Erythroblast (primary cell): ENCODE data around the gene PLA2G4D.
A peak's percentile ranks its signal among the peaks of the same experiment; 100 is the strongest.

ENCODE experiments used
- DNase-seq, 2 experiments: peaks; one replicate each; lab custom pipeline; 2025; lab: John Stamatoyannopoulos, UW
- GATA1 ChIP-seq: IDR thresholded peaks from 2 replicates; pipeline ENCODE4 v1.6.1; 2011; ENCODE audit warnings: low read depth, mild to moderate bottlenecking, control low read depth, low read length, moderate library complexity
- POLR2A ChIP-seq: IDR thresholded peaks from 2 replicates; pipeline ENCODE4 v1.6.1; 2011; ENCODE audit warnings: mild to moderate bottlenecking, low read length

Gene PLA2G4D

DNA sequence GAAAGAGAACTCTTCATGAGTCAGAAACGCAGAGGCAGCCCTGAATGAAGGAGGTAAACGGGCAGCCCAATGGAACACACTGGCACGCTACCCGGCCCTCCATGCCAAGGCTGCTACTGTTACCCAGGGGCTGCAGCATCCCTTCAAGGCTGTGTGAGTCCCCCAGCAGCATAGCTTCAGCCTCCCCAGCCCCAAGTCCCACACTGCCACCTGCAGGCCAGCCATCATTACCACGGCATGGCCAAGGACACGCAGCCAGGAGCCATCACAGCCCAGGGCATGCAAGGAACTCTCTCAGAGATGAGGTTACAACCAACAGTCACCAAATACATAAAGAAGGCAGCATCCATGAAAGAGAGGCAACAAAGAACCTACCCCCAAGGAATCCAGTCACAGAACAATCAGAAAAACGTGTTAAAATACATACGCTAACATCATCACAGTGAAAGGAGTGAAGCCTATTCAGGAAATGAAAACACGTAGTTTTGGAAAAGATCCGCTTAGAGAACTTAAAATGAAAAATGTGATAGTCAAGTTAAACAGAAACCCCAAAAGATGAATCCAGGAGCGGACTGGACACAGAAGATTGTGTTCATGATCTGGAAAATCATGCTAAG lies 39.6 kb upstream of the PLA2G4D start:
- no peak for TF ChIP-seq GATA1
- TF ChIP-seq POLR2A: no peak
- peak; percentile 55 to 69 for DNase-seq

DNA sequence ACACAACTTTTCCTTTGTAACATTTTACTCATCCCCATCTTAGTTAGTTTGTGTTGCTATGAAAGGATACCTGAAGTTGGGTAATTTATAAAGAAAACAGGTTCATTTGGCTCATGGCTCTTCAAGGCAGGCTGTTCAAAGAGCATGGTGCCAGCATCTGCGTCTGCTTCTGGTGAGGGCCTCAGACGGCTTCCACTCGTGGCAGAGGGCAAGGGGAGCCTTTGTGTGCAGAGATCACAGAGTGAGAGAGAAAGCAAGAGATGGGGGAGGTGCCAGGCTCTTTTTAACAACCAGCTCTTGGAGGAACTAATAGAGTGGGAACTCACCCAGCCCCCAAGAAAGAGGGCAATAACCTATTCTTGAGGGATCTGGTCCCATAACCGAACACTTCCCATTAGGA lies 39.0 kb upstream of the PLA2G4D start:
- no peak for DNase-seq
- no peak for TF ChIP-seq GATA1
- TF ChIP-seq POLR2A: no peak

- DNase-seq: no peak
Measured at GRCh38 chr15:42131826-42132806, 37.8 kb upstream of the PLA2G4D start.

DNA sequence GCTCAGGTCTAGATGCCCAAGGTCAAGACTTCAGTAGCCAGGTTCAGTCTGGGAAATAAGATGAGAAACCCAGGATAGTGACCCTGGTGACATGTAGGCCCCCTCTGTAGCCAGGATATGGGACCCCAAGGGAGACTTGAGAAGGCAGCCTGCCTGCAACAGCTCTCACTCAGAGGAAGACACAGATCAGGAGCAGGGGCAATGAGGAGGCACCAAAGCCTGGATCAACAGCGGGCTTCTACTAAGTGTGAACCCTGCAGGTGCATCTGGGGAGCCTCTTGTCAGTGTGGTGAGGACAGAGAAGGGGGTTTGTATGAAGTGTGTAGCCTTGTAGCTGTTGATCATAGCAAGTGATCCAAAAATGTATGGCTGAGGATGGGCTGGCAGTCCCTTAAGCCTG lies 36.6 kb upstream of the PLA2G4D start:
- TF ChIP-seq GATA1: no peak
- TF ChIP-seq POLR2A: no peak
- no peak for DNase-seq

More at GRCh38 chr15:42131826-42132806, 37.8 kb upstream of the PLA2G4D start:
- TF ChIP-seq POLR2A (no peak), GATA1 (no peak)

GRCh38 chr15:42130246-42130986 lies 36.1 kb upstream of the PLA2G4D start:
- TF ChIP-seq GATA1: no peak
- no peak for TF ChIP-seq POLR2A
- no peak for DNase-seq

DNA sequence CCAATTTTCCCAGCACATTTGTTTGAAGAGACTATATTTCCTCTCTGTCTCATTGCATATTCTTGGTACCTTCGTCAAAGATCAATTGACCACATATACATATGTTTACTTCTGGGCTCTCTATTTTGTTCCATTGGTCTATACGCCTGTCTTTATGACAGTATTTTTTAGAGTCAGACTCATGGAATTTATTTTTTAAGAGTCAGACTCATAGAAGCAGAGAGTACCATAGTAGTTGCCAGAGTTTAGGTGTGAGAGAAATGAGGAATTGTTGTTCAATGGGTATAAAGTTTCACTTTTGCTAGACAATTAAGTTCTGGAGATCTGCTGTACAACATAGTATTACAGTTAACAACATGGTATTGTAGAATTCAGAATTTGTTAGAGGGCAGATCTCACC lies 35.0 kb upstream of the PLA2G4D start:
- TF ChIP-seq GATA1 (no peak), POLR2A (no peak)
- DNase-seq: no peak

- no peak for DNase-seq
- TF ChIP-seq GATA1 (no peak), POLR2A (no peak)
Measured at GRCh38 chr15:42128476-42128875, 34.1 kb upstream of the PLA2G4D start.

DNA sequence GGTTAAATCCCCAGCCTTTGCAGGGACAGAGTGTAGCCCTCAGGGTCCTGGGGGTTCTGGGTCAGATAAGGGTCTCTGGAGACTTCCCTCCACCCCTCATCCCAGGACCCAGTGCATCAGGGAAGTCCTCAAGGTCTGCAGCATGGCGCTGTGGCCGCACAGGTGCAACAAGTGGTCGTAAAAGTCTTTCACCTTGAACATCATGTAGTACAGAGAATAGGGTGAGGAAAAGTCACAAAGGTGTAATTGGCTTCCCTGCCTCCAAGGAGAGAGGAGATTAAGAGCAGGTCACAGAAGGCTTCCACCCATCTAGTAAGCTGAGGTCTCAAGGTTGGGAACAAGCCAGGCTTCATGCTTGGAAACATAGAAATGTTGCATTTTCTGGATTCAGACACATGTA lies 29.2 kb upstream of the PLA2G4D start:
- no peak for DNase-seq
- TF ChIP-seq POLR2A (no peak), GATA1 (no peak)

- peak; percentile 56 to 69 for DNase-seq
- no peak for TF ChIP-seq GATA1
- no peak for TF ChIP-seq POLR2A
Measured at GRCh38 chr15:42121682-42122081, 27.3 kb upstream of the PLA2G4D start.

- DNase-seq: peak; percentile 48 to 52
- TF ChIP-seq POLR2A: no peak
Measured at GRCh38 chr15:42121021-42121420, 26.7 kb upstream of the PLA2G4D start.

DNA sequence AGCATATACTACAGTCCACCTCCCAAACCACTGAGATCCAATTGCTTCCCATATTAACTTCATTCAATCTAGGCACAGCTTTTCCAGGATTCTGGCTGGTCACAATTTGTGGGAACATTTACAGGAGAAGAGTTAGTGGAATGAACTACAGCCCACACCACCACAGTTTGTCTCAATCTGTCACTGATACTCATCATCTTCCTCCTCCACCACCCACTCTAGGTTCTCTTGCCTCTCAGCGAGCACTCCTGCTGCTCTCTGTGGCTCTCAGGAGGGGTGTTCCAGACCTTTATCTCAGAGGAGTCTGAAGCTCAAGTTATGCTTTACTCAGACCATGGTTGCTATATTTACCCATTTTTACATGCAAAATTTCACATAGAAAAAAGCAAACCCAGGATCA lies 25.9 kb upstream of the PLA2G4D start:
- TF ChIP-seq GATA1: no peak
- no peak for TF ChIP-seq POLR2A
- DNase-seq: no peak

- DNase-seq: no peak
- TF ChIP-seq GATA1: no peak
Measured at GRCh38 chr15:42119446-42119760, 25.0 kb upstream of the PLA2G4D start.

DNA sequence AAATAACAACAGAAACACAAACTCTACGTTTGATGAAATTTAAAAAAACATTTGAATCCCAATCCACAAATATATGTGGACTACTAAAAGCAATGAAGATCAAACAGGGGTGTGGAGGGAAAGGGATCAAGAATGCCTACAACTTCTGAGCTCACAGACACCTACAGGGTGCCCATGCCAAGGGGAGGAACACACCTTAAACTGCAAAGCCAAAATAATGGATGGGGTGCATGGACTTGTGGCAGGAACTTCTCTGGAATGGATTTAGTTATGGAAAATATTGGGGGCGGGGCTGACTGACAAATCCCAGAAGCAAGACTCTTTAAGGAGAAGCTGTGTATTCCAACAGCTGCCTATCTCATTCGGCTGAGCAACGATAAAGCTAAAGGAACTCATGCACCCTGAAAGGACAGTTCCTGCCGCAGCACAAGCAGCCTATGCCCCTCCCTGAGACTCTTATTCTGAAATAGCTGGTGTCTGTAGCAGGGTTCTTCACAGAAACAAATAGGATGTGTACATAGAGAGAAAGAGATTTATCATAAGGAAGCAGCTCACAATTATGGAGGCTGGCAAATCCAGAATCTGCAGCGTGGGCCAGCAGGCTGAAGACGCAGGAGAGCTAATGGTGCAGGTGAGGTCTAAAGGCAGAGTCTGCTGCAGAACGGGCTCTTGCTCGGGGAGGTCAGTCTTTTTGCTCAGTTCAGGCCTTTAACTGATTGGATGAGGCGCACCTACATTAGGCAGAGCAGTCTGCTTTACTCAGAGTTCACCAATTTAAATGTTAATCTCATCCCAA lies 24.5 kb upstream of the PLA2G4D start:
- TF ChIP-seq POLR2A (no peak), GATA1 (no peak)
- peak; percentile 24 to 39 for DNase-seq

- TF ChIP-seq GATA1: no peak
- TF ChIP-seq POLR2A: no peak
Measured at GRCh38 chr15:42111924-42112323, 17.6 kb upstream of the PLA2G4D start.

More at GRCh38 chr15:42111924-42112323, 17.6 kb upstream of the PLA2G4D start:
- DNase-seq: no peak
